Gastrocnemius medialis (tissue), 4 donors: Measurements from ENCODE around the gene PLSCR1.

Source experiments
- CTCF ChIP-seq, 5 experiments: fragments of 450-650 bp in 3 of 5; fragments of 200-600 bp in 2 of 5; sonication (generic) in 2 of 5; IDR thresholded peaks in 4 of 5; conservative IDR thresholded peaks in 1 of 5; 1 replicate in 4 of 5; 2 replicates in 1 of 5; pipeline ENCODE4 v1.5.1; 2016 to 2019; ENCODE audit warnings: antibody characterized with exemption in 5 of 5, mild to moderate bottlenecking in 3 of 5, moderate library complexity in 3 of 5
- POLR2A ChIP-seq, 2 donors: fragments of 450-650 bp; IDR thresholded peaks; one replicate each; pipeline ENCODE4 v1.6.1; 2017; ENCODE audit warnings: antibody characterized with exemption in 2 of 2, mild to moderate bottlenecking in 2 of 2, moderate library complexity in 2 of 2

DNA sequence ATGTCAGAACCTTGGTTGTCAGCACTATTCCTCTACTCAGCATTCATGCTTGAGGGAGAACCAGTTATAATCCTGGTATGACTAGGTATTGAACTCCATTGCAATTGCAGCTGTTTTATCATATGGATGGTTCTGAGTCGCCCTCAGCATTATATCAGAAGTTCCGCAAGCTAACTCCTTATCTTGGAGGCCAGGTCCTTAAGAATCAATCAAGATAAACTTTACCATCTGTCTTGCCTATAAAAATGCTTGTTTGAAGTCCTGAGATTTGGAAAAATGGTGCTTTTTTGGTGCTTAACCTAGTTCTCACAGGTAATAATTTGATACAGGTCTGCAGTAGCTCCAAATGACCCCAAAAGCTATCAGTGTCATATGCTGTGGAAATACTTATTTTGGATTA lies 16.3 kb upstream of the PLSCR1 start:
- TF ChIP-seq CTCF (IDR thresholded peaks at IDR 0.05 in 4 of 5, conservative IDR thresholded peaks at IDR 0.05 in 1 of 5) (no peak), POLR2A (IDR thresholded peaks at IDR 0.05) (no peak)
